ENCODE results near the gene CAPG.
"Not testable (repeated sequence)": the region's sequence is repeated elsewhere in the genome, so short reads cannot be mapped to it uniquely, and the experiment has no call there.

Gene CAPG

GRCh38 chr2:85409845-85410583 is at the start of gene CAPG:
Gene CAPG (minus strand): TSS chr2:85410366. CDS start chr2:85402145, 8,221 bp downstream.
- no peak for FAIRE-seq

- no peak for FAIRE-seq
Measured at GRCh38 chr2:85459771-85460170, 49.6 kb upstream of the CAPG start.

GRCh38 chr2:85458601-85459563 is 48.7 kb upstream of the CAPG start:
- no peak for FAIRE-seq

GRCh38 chr2:85457877-85458316 is 47.7 kb upstream of the CAPG start:
- FAIRE-seq, result no peak

- FAIRE-seq, result no peak
Measured at GRCh38 chr2:85457043-85457442, 46.9 kb upstream of the CAPG start.

- no peak for FAIRE-seq
Measured at GRCh38 chr2:85455552-85456090, 45.5 kb upstream of the CAPG start.

GRCh38 chr2:85453571-85453970 is 43.4 kb upstream of the CAPG start:
- FAIRE-seq, result no peak

GRCh38 chr2:85452237-85452636 is 42.1 kb upstream of the CAPG start:
- FAIRE-seq, result no peak

GRCh38 chr2:85449214-85449588 is 39.0 kb upstream of the CAPG start:
- FAIRE-seq, result no peak

GRCh38 chr2:85448461-85449213 is 38.5 kb upstream of the CAPG start:
- FAIRE-seq, result no peak

GRCh38 chr2:85447222-85447585 is 37.0 kb upstream of the CAPG start:
- FAIRE-seq, result no peak

GRCh38 chr2:85446296-85447221 is 36.4 kb upstream of the CAPG start:
- no peak for FAIRE-seq

- no peak for FAIRE-seq
Measured at GRCh38 chr2:85445316-85446295, 35.4 kb upstream of the CAPG start.

- no peak for FAIRE-seq
Measured at GRCh38 chr2:85444629-85445172, 34.5 kb upstream of the CAPG start.

GRCh38 chr2:85441864-85442263 is 31.7 kb upstream of the CAPG start:
- no peak for FAIRE-seq

- FAIRE-seq, result no peak
Measured at GRCh38 chr2:85440729-85441128, 30.6 kb upstream of the CAPG start.

- no peak for FAIRE-seq
Measured at GRCh38 chr2:85439986-85440385, 29.8 kb upstream of the CAPG start.

GRCh38 chr2:85439569-85439968 is 29.4 kb upstream of the CAPG start:
- FAIRE-seq, result not testable (repeated sequence)

GRCh38 chr2:85439025-85439472 is 28.9 kb upstream of the CAPG start:
- FAIRE-seq, result no peak
